ENCODE data around the gene ABCA10.

- no peak for TF ChIP-seq CTCF (IDR thresholded peaks at IDR 0.05)
- no peak for TF ChIP-seq POLR2A (IDR thresholded peaks at IDR 0.05)
These were observed 81.2 kb downstream of the ABCA10 start for GRCh38 chr17:69147460-69147859.

Measured in breast epithelium (tissue), 3 donors.